H1 (cell line): ENCODE data around the gene ENO3.
A peak's percentile ranks its signal among the peaks of the same experiment; 100 is the strongest.

Experiments
- BCL11A ChIP-seq, 2 experiments: IDR thresholded peaks; one replicate each; pipeline ENCODE4 v1.6.1; 2011; ENCODE audit warnings: low read depth in 2 of 2, low read length in 2 of 2, mild to moderate bottlenecking in 2 of 2
- HDAC2 ChIP-seq, 2 experiments: fragments of 300-600 bp in 1 of 2; sonication (generic) in 1 of 2; IDR thresholded peaks; 2 replicates each; pipeline ENCODE4 v1.6.1; 2011 to 2012; ENCODE audit warnings: low read depth in 2 of 2, low read length in 2 of 2, mild to moderate bottlenecking in 2 of 2, moderate library complexity in 2 of 2, borderline replicate concordance in 1 of 2, inconsistent platforms in 1 of 2
- POLR2A ChIP-seq, 2 experiments: IDR thresholded peaks; 1 replicate in 1 of 2; 2 replicates in 1 of 2; pipeline ENCODE4 v1.6.1; 2011; ENCODE audit warnings: low read depth in 2 of 2, low read length in 2 of 2, mild to moderate bottlenecking in 2 of 2; ENCODE audit errors: control extremely low read depth in 1 of 2
- SRF ChIP-seq: IDR thresholded peaks from 2 replicates; pipeline ENCODE4 v1.6.1; 2011; ENCODE audit warnings: mild to moderate bottlenecking, low read depth, low read length, moderate library complexity
- SUZ12 ChIP-seq: fragments of 200-600 bp; sonication (generic); IDR thresholded peaks from 2 replicates; pipeline ENCODE4 v1.6.1; 2012; ENCODE audit warnings: mild to moderate bottlenecking, inconsistent platforms, low read length, moderate library complexity, mixed read lengths
- TF ChIP-seq, protein P1 (sequence below), 3 experiments: IDR thresholded peaks; 1 replicate in 2 of 3; 2 replicates in 1 of 3; pipeline versions ENCODE4 v1.5.1 to v1.6.1; 2011; ENCODE audit warnings: low read length in 3 of 3, mild to moderate bottlenecking in 3 of 3, inconsistent platforms in 2 of 3, low read depth in 1 of 3, moderate library complexity in 1 of 3; ENCODE audit not compliant: insufficient read depth in 1 of 3; ENCODE audit errors: control extremely low read depth in 1 of 3
- TF ChIP-seq, protein P2 (sequence below): IDR thresholded peaks from 2 replicates; pipeline ENCODE4 v1.6.1; 2011; ENCODE audit warnings: low read length, improper control_type of control experiment

DNA sequence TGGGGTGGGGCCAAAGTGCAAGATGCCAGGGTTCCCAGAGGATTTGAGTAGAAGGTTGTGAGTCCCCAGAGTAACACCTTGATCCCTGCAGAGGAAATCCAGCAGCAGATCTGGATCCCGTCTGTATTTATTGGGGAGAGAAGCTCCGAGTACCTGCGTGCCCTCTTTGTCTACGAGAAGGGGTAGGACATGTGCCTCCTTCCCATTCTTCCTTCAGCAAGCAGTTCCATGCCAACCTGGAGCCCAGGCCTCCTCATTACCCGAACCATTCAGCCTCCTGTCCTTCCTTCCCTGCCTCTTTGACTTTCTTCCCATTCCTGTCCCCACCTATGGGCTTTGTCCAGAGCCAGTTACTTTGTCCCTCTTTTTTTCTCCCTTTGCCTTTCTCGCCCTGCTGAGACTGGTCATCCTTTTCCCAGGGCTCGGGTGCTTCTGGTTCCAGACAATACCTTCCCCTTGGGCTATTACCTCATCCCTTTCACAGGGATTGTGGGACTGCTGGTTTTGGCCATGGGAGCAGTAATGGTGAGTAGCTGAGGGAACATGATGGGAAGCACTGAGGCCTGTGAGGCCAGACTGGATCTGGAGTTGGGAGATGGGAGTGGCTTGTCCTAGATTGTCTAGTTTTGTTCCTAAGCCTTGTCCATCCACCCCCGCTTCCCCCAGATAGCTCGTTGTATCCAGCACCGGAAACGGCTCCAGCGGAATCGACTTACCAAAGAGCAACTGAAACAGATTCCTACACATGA, 8.0 kb upstream of the ENO3 start:
- TF ChIP-seq, protein P1, sequence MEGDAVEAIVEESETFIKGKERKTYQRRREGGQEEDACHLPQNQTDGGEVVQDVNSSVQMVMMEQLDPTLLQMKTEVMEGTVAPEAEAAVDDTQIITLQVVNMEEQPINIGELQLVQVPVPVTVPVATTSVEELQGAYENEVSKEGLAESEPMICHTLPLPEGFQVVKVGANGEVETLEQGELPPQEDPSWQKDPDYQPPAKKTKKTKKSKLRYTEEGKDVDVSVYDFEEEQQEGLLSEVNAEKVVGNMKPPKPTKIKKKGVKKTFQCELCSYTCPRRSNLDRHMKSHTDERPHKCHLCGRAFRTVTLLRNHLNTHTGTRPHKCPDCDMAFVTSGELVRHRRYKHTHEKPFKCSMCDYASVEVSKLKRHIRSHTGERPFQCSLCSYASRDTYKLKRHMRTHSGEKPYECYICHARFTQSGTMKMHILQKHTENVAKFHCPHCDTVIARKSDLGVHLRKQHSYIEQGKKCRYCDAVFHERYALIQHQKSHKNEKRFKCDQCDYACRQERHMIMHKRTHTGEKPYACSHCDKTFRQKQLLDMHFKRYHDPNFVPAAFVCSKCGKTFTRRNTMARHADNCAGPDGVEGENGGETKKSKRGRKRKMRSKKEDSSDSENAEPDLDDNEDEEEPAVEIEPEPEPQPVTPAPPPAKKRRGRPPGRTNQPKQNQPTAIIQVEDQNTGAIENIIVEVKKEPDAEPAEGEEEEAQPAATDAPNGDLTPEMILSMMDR (IDR thresholded peaks at IDR 0.05; ENCODE audit: control extremely low read depth in 1 of 3, insufficient read depth in 1 of 3, low read depth in 1 of 3, low read length in 3 of 3), result no peak
- no peak for TF ChIP-seq HDAC2 (IDR thresholded peaks at IDR 0.05; ENCODE audit: borderline replicate concordance in 1 of 2, low read depth in 2 of 2, low read length in 2 of 2)
- peak; percentile 38 to 47; a peak in 2 of 3 replicates for TF ChIP-seq POLR2A (IDR thresholded peaks at IDR 0.05; ENCODE audit: control extremely low read depth in 1 of 2, low read depth in 2 of 2, low read length in 2 of 2)
- TF ChIP-seq SUZ12, result no peak
- TF ChIP-seq BCL11A (IDR thresholded peaks at IDR 0.05; ENCODE audit: low read depth in 2 of 2, low read length in 2 of 2), result no peak
- TF ChIP-seq, protein P2, sequence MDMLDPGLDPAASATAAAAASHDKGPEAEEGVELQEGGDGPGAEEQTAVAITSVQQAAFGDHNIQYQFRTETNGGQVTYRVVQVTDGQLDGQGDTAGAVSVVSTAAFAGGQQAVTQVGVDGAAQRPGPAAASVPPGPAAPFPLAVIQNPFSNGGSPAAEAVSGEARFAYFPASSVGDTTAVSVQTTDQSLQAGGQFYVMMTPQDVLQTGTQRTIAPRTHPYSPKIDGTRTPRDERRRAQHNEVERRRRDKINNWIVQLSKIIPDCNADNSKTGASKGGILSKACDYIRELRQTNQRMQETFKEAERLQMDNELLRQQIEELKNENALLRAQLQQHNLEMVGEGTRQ, result no peak
- TF ChIP-seq SRF, result no peak
